WERI-Rb-1 (cell line): ENCODE measurements around the gene YAF2.

ENCODE experiments used
- DNase-seq: peaks from one replicate; pipeline ENCODE4 v3.0.0-alpha.2; 2020
- H3K27ac ChIP-seq: fragments of 250-450 bp; sonication (Bioruptor Pico); 2 replicates; pipeline ENCODE4 v1.5.1; 2020; ENCODE audit warnings: mild to moderate bottlenecking, moderate library complexity
- H3K27me3 ChIP-seq: fragments of 250-450 bp; sonication (Bioruptor Pico); 2 replicates; pipeline ENCODE4 v1.5.1; 2021; ENCODE audit warnings: mild to moderate bottlenecking, low read depth, moderate library complexity; ENCODE audit not compliant: insufficient read depth, severe bottlenecking
- H3K36me3 ChIP-seq: fragments of 250-450 bp; sonication (Bioruptor Pico); 2 replicates; pipeline ENCODE4 v1.5.1; 2020; ENCODE audit warnings: mild to moderate bottlenecking, moderate library complexity
- H3K4me3 ChIP-seq: 2 replicates; pipeline ENCODE4 v1.5.1; 2011; ENCODE audit warnings: low read depth, mild to moderate bottlenecking, control low read depth, low read length
- H3K9me3 ChIP-seq: fragments of 250-450 bp; sonication (Bioruptor Pico); 2 replicates; pipeline ENCODE4 v1.5.1; 2021; ENCODE audit warnings: mild to moderate bottlenecking, moderate library complexity; ENCODE audit not compliant: severe bottlenecking
- CTCF ChIP-seq: IDR thresholded peaks from 2 replicates; pipeline ENCODE4 v1.5.1; 2011; ENCODE audit warnings: low read depth, mild to moderate bottlenecking, control low read depth, inconsistent platforms, low read length

The YAF2 gene

GRCh38 chr12:42283739-42284138, 45.7 kb upstream of the YAF2 start:
- Histone ChIP-seq H3K27ac (no peak overlapping the region), H3K9me3 (no peaks in the 10 kb centered on the region)
- DNase-seq: no peak

GRCh38 chr12:42282294-42282693, 44.2 kb upstream of the YAF2 start:
- Histone ChIP-seq H3K27ac (no peak overlapping the region), H3K4me3 (no peak overlapping the region), H3K27me3 (no peaks in the 10 kb centered on the region), H3K36me3 (no peaks in the 10 kb centered on the region), H3K9me3 (no peaks in the 10 kb centered on the region)
- TF ChIP-seq CTCF: no peak
- DNase-seq: no peak

More at GRCh38 chr12:42283739-42284138, 45.7 kb upstream of the YAF2 start:
- TF ChIP-seq CTCF: no peak
- Histone ChIP-seq H3K27me3 (no peaks in the 10 kb centered on the region), H3K36me3 (no peaks in the 10 kb centered on the region), H3K4me3 (no peak overlapping the region)

GRCh38 chr12:42281844-42282243, 43.8 kb upstream of the YAF2 start:
- H3K9me3 ChIP-seq: no peaks in the 10 kb centered on the region
- H3K27me3 ChIP-seq: no peaks in the 10 kb centered on the region
- no peak overlapping the region for H3K27ac ChIP-seq
- no peaks in the 10 kb centered on the region for H3K36me3 ChIP-seq
- H3K4me3 ChIP-seq: no peak overlapping the region
- no peak for DNase-seq
- TF ChIP-seq CTCF: no peak

- TF ChIP-seq CTCF: no peak
- no peak for DNase-seq
- Histone ChIP-seq H3K4me3 (no peak overlapping the region), H3K27me3 (no peaks in the 10 kb centered on the region), H3K36me3 (no peaks in the 10 kb centered on the region), H3K27ac (no peak overlapping the region), H3K9me3 (no peaks in the 10 kb centered on the region)
These were observed 43.2 kb upstream of the YAF2 start for GRCh38 chr12:42281278-42281677.

GRCh38 chr12:42278128-42278510, 40.1 kb upstream of the YAF2 start:
- DNase-seq: no peak
- no peak overlapping the region for H3K27ac ChIP-seq
- H3K9me3 ChIP-seq: no peaks in the 10 kb centered on the region
- TF ChIP-seq CTCF: no peak
- H3K27me3 ChIP-seq: no peaks in the 10 kb centered on the region
- no peak overlapping the region for H3K4me3 ChIP-seq
- H3K36me3 ChIP-seq: no peaks in the 10 kb centered on the region

- Histone ChIP-seq H3K27me3 (no peaks in the 10 kb centered on the region), H3K27ac (no peak overlapping the region), H3K36me3 (no peaks in the 10 kb centered on the region), H3K9me3 (no peaks in the 10 kb centered on the region), H3K4me3 (no peak overlapping the region)
- no peak for DNase-seq
- no peak for TF ChIP-seq CTCF
These were observed 39.5 kb upstream of the YAF2 start for GRCh38 chr12:42277396-42278127.
